Activated CD4-positive, alpha-beta T cell treated with anti-CD3 and anti-CD28 coated beads for 4 hours (primary cell): ENCODE measurements around the gene SACS.
"Not testable (repeated sequence)": the region's sequence is repeated elsewhere in the genome, so short reads cannot be mapped to it uniquely, and the experiment has no call there.

Source experiments
- DNase-seq, 2 donors: peaks; one replicate each; pipeline ENCODE4 v3.0.0-alpha.2; 2020

SACS gene

GRCh38 chr13:23401156-23401555, 32.3 kb downstream of the SACS start:
- DNase-seq = not testable (repeated sequence)

- DNase-seq = no peak
Measured at GRCh38 chr13:23399347-23399746, 34.2 kb downstream of the SACS start.

- DNase-seq = no peak
Measured at GRCh38 chr13:23394821-23395220, 38.7 kb downstream of the SACS start.

- no peak for DNase-seq
Measured at GRCh38 chr13:23392925-23393645, 40.4 kb downstream of the SACS start.

GRCh38 chr13:23392313-23392712, 41.2 kb downstream of the SACS start:
- DNase-seq = no peak

- DNase-seq = no peak
Measured at GRCh38 chr13:23391752-23392151, 41.8 kb downstream of the SACS start.

GRCh38 chr13:23386533-23386932, 47.0 kb downstream of the SACS start:
- DNase-seq = no peak

GRCh38 chr13:23385931-23386330, 47.6 kb downstream of the SACS start:
- no peak for DNase-seq

GRCh38 chr13:23384111-23384510, 49.4 kb downstream of the SACS start:
- peak; percentile 21 to 26 for DNase-seq

GRCh38 chr13:23383151-23383550, 50.4 kb downstream of the SACS start:
- DNase-seq = no peak

GRCh38 chr13:23381866-23382265, 51.6 kb downstream of the SACS start:
- no peak for DNase-seq

GRCh38 chr13:23380534-23380933, 53.0 kb downstream of the SACS start:
- no peak for DNase-seq

- peak; percentile 74 to 75 for DNase-seq
Measured at GRCh38 chr13:23377983-23378632, 55.4 kb downstream of the SACS start.

GRCh38 chr13:23377579-23377978, 55.9 kb downstream of the SACS start:
- no peak for DNase-seq

GRCh38 chr13:23375001-23375971, 58.2 kb downstream of the SACS start:
- peak; percentile 98 to 99 for DNase-seq

- no peak for DNase-seq
Measured at GRCh38 chr13:23372264-23372906, 61.1 kb downstream of the SACS start.

GRCh38 chr13:23367907-23368306, 65.6 kb downstream of the SACS start:
- no peak for DNase-seq

- DNase-seq = no peak
Measured at GRCh38 chr13:23365652-23366051, 67.8 kb downstream of the SACS start.

- no peak for DNase-seq
Measured at GRCh38 chr13:23359882-23360281, 73.6 kb downstream of the SACS start.

GRCh38 chr13:23357349-23357748, 76.2 kb downstream of the SACS start:
- no peak for DNase-seq

GRCh38 chr13:23356368-23356767, 77.1 kb downstream of the SACS start:
- DNase-seq = no peak

GRCh38 chr13:23354520-23354919, 79.0 kb downstream of the SACS start:
- DNase-seq = no peak

- DNase-seq = no peak
Measured at GRCh38 chr13:23352161-23352560, 81.3 kb downstream of the SACS start.
